Fibroblast of upper back skin (primary cell): ENCODE data around the gene FAU.

Experiments
- DNase-seq: peaks from one replicate; pipeline ENCODE4 v3.0.0-alpha.2; 2013

FAU gene

GRCh38 chr11:65135633-65136145 lies 13.8 kb upstream of the FAU start:
- DNase-seq, result no peak

- peak; percentile 97 for DNase-seq
Observed at GRCh38 chr11:65134952-65135632, 13.2 kb upstream of the FAU start.

- peak; percentile 86 for DNase-seq
Observed at GRCh38 chr11:65134240-65134951, 12.5 kb upstream of the FAU start, which contains the start of gene SYVN1. Gene SYVN1 (minus strand): TSS chr11:65134519. CDS start chr11:65133601, 918 bp downstream.

GRCh38 chr11:65133724-65134123 lies 11.8 kb upstream of the FAU start:
- no peak for DNase-seq

GRCh38 chr11:65132988-65133700 lies 11.2 kb upstream of the FAU start:
- DNase-seq, result no peak

- no peak for DNase-seq
Observed at GRCh38 chr11:65132238-65132987, 10.5 kb upstream of the FAU start.

GRCh38 chr11:65131895-65132237 lies 9.9 kb upstream of the FAU start:
- no peak for DNase-seq

- DNase-seq, result no peak
Observed at GRCh38 chr11:65131417-65131776, 9.5 kb upstream of the FAU start.

GRCh38 chr11:65130631-65131416 lies 8.9 kb upstream of the FAU start:
- no peak for DNase-seq

GRCh38 chr11:65129649-65130441 lies 7.9 kb upstream of the FAU start:
- DNase-seq, result no peak

GRCh38 chr11:65128182-65129145 lies 6.5 kb upstream of the FAU start:
- DNase-seq, result no peak

- no peak for DNase-seq
Observed at GRCh38 chr11:65127473-65128181, 5.7 kb upstream of the FAU start.

- DNase-seq, result no peak
Observed at GRCh38 chr11:65126624-65127274, 4.8 kb upstream of the FAU start.

- DNase-seq, result no peak
Observed at GRCh38 chr11:65125197-65126056, 3.5 kb upstream of the FAU start.

GRCh38 chr11:65124480-65125196 lies 2.7 kb upstream of the FAU start:
- no peak for DNase-seq

GRCh38 chr11:65121447-65121864 lies 478 bp downstream of the FAU start:
- no peak for DNase-seq

- no peak for DNase-seq
Observed at GRCh38 chr11:65120831-65121230, 1.1 kb downstream of the FAU start.
